HepG2 (cell line): ENCODE data around the gene RPUSD2. TPM values are rescaled to one million over a fixed set of nuclear protein-coding genes. Genes with fewer than 3 reads are reported as not detected.

Experiments
- ATAC-seq: fragments of 200-7000 bp; cut with Tn5 transposase; 3 replicates; pipeline ENCODE4 v1.9.1; 2020; ENCODE audit warnings: mild to moderate bottlenecking, moderate library complexity
- BruUV-seq: library from RNA; stranded (reverse); fragments of 400-500 nt; replicated peaks from 2 replicates; lab custom pipeline; 2021; lab: Mats Ljungman, UMichigan
- CTCF ChIA-PET: fragments of 300-600 bp; formaldehyde crosslinking; extraction: SDS; loops from one replicate; lab custom pipeline; 2021; ENCODE audit warnings: low total read pairs, inconsistent platforms, low intra/inter-chr PET ratio; lab: Yijun Ruan, JAX
- POLR2A ChIA-PET: fragments of 350-600 bp; sonication (Branson Sonifier 250); formaldehyde crosslinking; loops from one replicate; lab custom pipeline; 2020; ENCODE audit warnings: antibody characterized with exemption, inconsistent platforms; lab: Yijun Ruan, JAX
- DNase-seq: peaks from one replicate; pipeline ENCODE4 v3.0.0-alpha.2; 2015; ENCODE audit warnings: low spot score
- FAIRE-seq: peaks from 3 replicates; lab custom pipeline; 2011; peaks lifted over from hg19 to GRCh38; lab: Jason Lieb, UNC
- H2AFZ ChIP-seq: one replicate; pipeline ENCODE4 v1.6.1; 2011; ENCODE audit warnings: low read length, inconsistent platforms
- H3K27ac ChIP-seq: fragments of 300-600 bp; 3 replicates; pipeline ENCODE4 v1.8.0; 2011; ENCODE audit warnings: mixed run types, mild to moderate bottlenecking, mixed read lengths, low read length, inconsistent platforms; ENCODE audit not compliant: insufficient read depth; ENCODE audit errors: extremely low read length
- H3K27me3 ChIP-seq, 2 experiments: fragments of 200-600 bp in 1 of 2; 2 replicates in 1 of 2; 3 replicates in 1 of 2; pipeline versions ENCODE4 v1.6.0 to v1.8.0; 2011; ENCODE audit warnings: low read length in 2 of 2, mild to moderate bottlenecking in 2 of 2, moderate library complexity in 2 of 2, inconsistent platforms in 1 of 2; ENCODE audit not compliant: insufficient read depth in 2 of 2, control insufficient read depth in 1 of 2
- H3K36me3 ChIP-seq, 2 experiments: fragments of 200-600 bp in 1 of 2; replicated peaks in 1 of 2; 2 replicates in 1 of 2; 3 replicates in 1 of 2; pipeline versions ENCODE4 v1.5.1 to v1.8.0; 2011; ENCODE audit warnings: low read length in 2 of 2, inconsistent platforms in 1 of 2; ENCODE audit not compliant: insufficient read depth in 2 of 2, control insufficient read depth in 1 of 2
- H3K4me1 ChIP-seq: 2 replicates; pipeline ENCODE4 v1.5.1; 2012; ENCODE audit warnings: low read length, inconsistent platforms; ENCODE audit not compliant: insufficient read depth
- H3K4me2 ChIP-seq: 2 replicates; pipeline ENCODE4 v1.6.0; 2011; ENCODE audit warnings: low read depth, low read length, inconsistent platforms
- H3K4me3 ChIP-seq, 3 experiments: fragments of 200-600 bp in 1 of 3; sonication (generic), shearing (Covaris generic) in 1 of 3; replicated peaks in 1 of 3; 2 replicates each; pipeline ENCODE4 v1.5.1; 2011 to 2016; ENCODE audit warnings: low read length in 3 of 3, inconsistent platforms in 2 of 3, low read depth in 2 of 3, mild to moderate bottlenecking in 2 of 3, control low read depth in 1 of 3, mixed read lengths in 1 of 3; ENCODE audit not compliant: insufficient read depth in 1 of 3
- H3K79me2 ChIP-seq: one replicate; pipeline ENCODE4 v1.6.1; 2011; ENCODE audit warnings: low read length, inconsistent platforms; ENCODE audit not compliant: insufficient read depth
- H3K9ac ChIP-seq: 2 replicates; pipeline ENCODE4 v1.6.0; 2011; ENCODE audit warnings: mild to moderate bottlenecking, low read depth, low read length, inconsistent platforms; ENCODE audit not compliant: insufficient read depth
- H3K9me3 ChIP-seq: 2 replicates; pipeline ENCODE4 v1.5.1; 2012; ENCODE audit warnings: mild to moderate bottlenecking, low read length
- H4K20me1 ChIP-seq: 2 replicates; pipeline ENCODE4 v1.6.0; 2011; ENCODE audit warnings: inconsistent platforms, mild to moderate bottlenecking, low read length, moderate library complexity; ENCODE audit not compliant: insufficient read depth
- CREM ChIP-seq, 2 experiments: sonication (generic) in 1 of 2; formaldehyde crosslinking in 1 of 2; IDR thresholded peaks; 2 replicates each; pipeline versions ENCODE4 v1.4.0 to v1.6.1; 2016 to 2020; ENCODE audit warnings: antibody characterized with exemption in 1 of 2, mild to moderate bottlenecking in 1 of 2, missing genetic modification reagents in 1 of 2
- RBM39 ChIP-seq: fragments of 200-400 bp; formaldehyde crosslinking; IDR thresholded peaks from one replicate; pipeline ENCODE4 v1.6.1; 2018; ENCODE audit warnings: antibody characterized with exemption, mild to moderate bottlenecking, low read depth, low read length; ENCODE audit not compliant: poor library complexity, severe bottlenecking
- SAP130 ChIP-seq: IDR thresholded peaks from 2 replicates; pipeline ENCODE4 v1.6.1; 2016; ENCODE audit warnings: low read depth
- ZNF691 ChIP-seq: sonication (generic); formaldehyde crosslinking; IDR thresholded peaks from 2 replicates; pipeline ENCODE4 v1.4.0; 2020; ENCODE audit warnings: missing genetic modification reagents, low read depth, mild to moderate bottlenecking, borderline replicate concordance
- WGBS: methylation state at CpG from one replicate; pipeline ENCODE4 v1.1.6; 2017; ENCODE audit warnings: low lambda C conversion rate; 5-methylcytosine and 5-hydroxymethylcytosine counted together
- in situ Hi-C: cut with HindIII; loops from 2 replicates; pipeline ENCODE4 v1.10.0; 2017; ENCODE audit warnings: low pct_unique_long_range_greater_than_20kb; ENCODE audit not compliant: extremely low pct_ligation_motif_present
- intact Hi-C: fragments of 100-400 bp; cut with micrococcal nuclease; formaldehyde crosslinking; loops from one replicate; pipeline ENCODE4 v1.10.0; 2022; ENCODE audit not compliant: unreplicated experiment
- polyA plus RNA-seq, 8 experiments: library from polyadenylated mRNA; depleted of rRNA in 3 of 8; stranded (reverse) in 7 of 8; unstranded in 1 of 8; fragments of >200 nt; fragmentation: Illumina TruSeq in 4 of 8; extraction: Trizol in 4 of 8; gene quantifications; 2 replicates each; pipeline versions ENCODE4 v1.2.1 to v1.2.3, GENCODE V29; 2011 to 2016; ENCODE audit warnings: low read depth in 4 of 8, missing spikeins in 1 of 8, mixed read lengths in 1 of 8; ENCODE audit not compliant: insufficient read depth in 1 of 8
- total RNA-seq, 5 experiments: library from RNA; depleted of rRNA; stranded (reverse); fragments of >200 nt; fragmentation: Illumina TruSeq; extraction: Trizol; gene quantifications; 2 replicates each; pipeline ENCODE4 v1.2.3, GENCODE V29; 2016; ENCODE audit warnings: low read depth in 1 of 5
- TF ChIP-seq, protein P1 (sequence below): sonication (generic); formaldehyde crosslinking; IDR thresholded peaks from 2 replicates; pipeline ENCODE4 v1.4.0; 2020; ENCODE audit warnings: missing genetic modification reagents

RPUSD2 gene
- total and polyA plus RNA-seq, 2 of the 13 experiments (the other 11 are each of a cell fraction or from before 2014, with no cell fraction given) = 8.6 to 14.5 TPM

DNA sequence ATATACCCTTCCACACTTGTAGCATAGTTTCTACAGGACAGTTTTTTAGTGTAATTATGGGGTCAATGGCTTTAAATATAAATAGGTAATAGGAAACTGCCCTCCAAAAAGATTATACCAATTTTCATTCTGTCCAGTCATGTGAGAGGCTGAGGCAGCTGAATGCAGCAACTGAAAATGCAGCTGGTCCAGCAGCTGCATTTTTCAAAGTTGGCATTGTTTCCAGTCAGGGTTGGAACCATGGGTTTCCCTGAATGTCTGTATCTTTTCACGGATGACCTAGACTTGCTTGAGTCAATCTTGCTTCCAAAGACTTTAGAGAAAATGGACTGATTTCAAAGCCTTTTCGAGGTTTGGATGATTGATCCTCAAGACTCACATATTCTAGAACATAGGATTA lies 15.1 kb downstream of the RPUSD2 start:
- ChIA-PET POLR2A (interaction anchor here (0.6 to 2.2 kb wide), 6 partner anchors 9 to 477 kb away, joined by 3 to 14 read pairs (median 4); partner anchors contain the start of genes CCDC32, RAD51 and RPUSD2), CTCF (no interaction called here)
- no TSS peak for BruUV-seq
- TF ChIP-seq CREM (IDR thresholded peaks at IDR 0.05) = no peak
- TF ChIP-seq CREM (CRISPR knock-in tag; IDR thresholded peaks at IDR 0.05) = no peak
- TF ChIP-seq ZNF691 (CRISPR knock-in tag) = 0 out of 2 replicates have a peak, but pooled peaks have one; percentile 12
- TF ChIP-seq SAP130 = 0 out of 2 replicates have a peak, but pooled peaks have one; percentile 9
- WGBS = 3% methylated on average over 2 of the region's 2 CpGs
- Histone ChIP-seq H3K4me2 (peak overlapping the region; percentile 89), H3K79me2 (no peaks in the 10 kb centered on the region), H3K9ac (peak overlapping the region; percentile 15; the same call in 1 of the 2 replicates), H4K20me1 (no peaks in the 10 kb centered on the region), H3K27ac (peak overlapping the region; percentile 91), H3K27me3 (no peaks in the 10 kb centered on the region), H3K4me1 (peaks cover 15% of the 10 kb centered on the region), H3K4me3 (peak overlapping the region; percentile 41 to 72 (median 70); a peak in 5 of 6 replicates), H3K9me3 (no peaks in the 10 kb centered on the region), H2AFZ (peak overlapping the region; percentile 8), H3K36me3 (no peaks in the 10 kb centered on the region)
- FAIRE-seq (no peak), ATAC-seq (no peak), DNase-seq (no peak)
- in situ Hi-C loops = loop anchor here (10.0 kb wide), 1 partner anchor 311 kb away; the partner anchor contains the start of gene VPS18
- intact Hi-C loops = no loop called here

- Histone ChIP-seq H3K4me1 (peaks cover 24% of the 10 kb centered on the region), H3K27ac (no peak overlapping the region), H3K9ac (peak overlapping the region; percentile 24; the same call in 1 of the 2 replicates), H3K36me3 (no peaks in the 10 kb centered on the region), H3K9me3 (no peaks in the 10 kb centered on the region), H3K27me3 (no peaks in the 10 kb centered on the region; a peak in 1 of 5 replicates), H2AFZ (peak overlapping the region; percentile 69), H4K20me1 (no peaks in the 10 kb centered on the region), H3K79me2 (peaks cover 11% of the 10 kb centered on the region), H3K4me3 (peak overlapping the region; percentile 60 to 77 (median 70)), H3K4me2 (peak overlapping the region; percentile 93)
- ChIA-PET CTCF (no interaction called here), POLR2A (interaction anchor here (1.2 to 2.0 kb wide), 2 partner anchors 22 to 26 kb away, joined by 6 to 7 read pairs; partner anchors contain the start of genes CCDC32 and RPUSD2)
- intact Hi-C loops = loop anchor here (10.0 kb wide), 2 partner anchors 104 to 164 kb away; partner anchors contain the start of genes RAD51 and RMDN3
- in situ Hi-C loops = no loop called here
- TF ChIP-seq RBM39 = no peak
- TF ChIP-seq, protein P1, sequence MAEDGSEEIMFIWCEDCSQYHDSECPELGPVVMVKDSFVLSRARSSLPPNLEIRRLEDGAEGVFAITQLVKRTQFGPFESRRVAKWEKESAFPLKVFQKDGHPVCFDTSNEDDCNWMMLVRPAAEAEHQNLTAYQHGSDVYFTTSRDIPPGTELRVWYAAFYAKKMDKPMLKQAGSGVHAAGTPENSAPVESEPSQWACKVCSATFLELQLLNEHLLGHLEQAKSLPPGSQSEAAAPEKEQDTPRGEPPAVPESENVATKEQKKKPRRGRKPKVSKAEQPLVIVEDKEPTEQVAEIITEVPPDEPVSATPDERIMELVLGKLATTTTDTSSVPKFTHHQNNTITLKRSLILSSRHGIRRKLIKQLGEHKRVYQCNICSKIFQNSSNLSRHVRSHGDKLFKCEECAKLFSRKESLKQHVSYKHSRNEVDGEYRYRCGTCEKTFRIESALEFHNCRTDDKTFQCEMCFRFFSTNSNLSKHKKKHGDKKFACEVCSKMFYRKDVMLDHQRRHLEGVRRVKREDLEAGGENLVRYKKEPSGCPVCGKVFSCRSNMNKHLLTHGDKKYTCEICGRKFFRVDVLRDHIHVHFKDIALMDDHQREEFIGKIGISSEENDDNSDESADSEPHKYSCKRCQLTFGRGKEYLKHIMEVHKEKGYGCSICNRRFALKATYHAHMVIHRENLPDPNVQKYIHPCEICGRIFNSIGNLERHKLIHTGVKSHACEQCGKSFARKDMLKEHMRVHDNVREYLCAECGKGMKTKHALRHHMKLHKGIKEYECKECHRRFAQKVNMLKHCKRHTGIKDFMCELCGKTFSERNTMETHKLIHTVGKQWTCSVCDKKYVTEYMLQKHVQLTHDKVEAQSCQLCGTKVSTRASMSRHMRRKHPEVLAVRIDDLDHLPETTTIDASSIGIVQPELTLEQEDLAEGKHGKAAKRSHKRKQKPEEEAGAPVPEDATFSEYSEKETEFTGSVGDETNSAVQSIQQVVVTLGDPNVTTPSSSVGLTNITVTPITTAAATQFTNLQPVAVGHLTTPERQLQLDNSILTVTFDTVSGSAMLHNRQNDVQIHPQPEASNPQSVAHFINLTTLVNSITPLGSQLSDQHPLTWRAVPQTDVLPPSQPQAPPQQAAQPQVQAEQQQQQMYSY = peak; percentile 39; the same call in 1 of the 2 replicates
- DNase-seq = no peak
- BruUV-seq = no TSS peak
- ATAC-seq = no peak
- no peak for FAIRE-seq
- WGBS = 15% methylated on average over 12 of the region's 12 CpGs
Measured at GRCh38 chr15:40590667-40591050, 21.6 kb downstream of the RPUSD2 start.
